ENCODE results near the gene BPIFB2.

The BPIFB2 gene

GRCh38 chr20:33025318-33025876 lies 17.9 kb downstream of the BPIFB2 start:
- Histone ChIP-seq H3K27me3 (replicated peaks) (no peaks in the 10 kb centered on the region), H3K4me3 (ENCODE audit: low read depth, low read length) (no peak overlapping the region), H3K27ac (no peak overlapping the region), H3K36me3 (replicated peaks) (no peaks in the 10 kb centered on the region)
- no peak for TF ChIP-seq CTCF (IDR thresholded peaks at IDR 0.05; ENCODE audit: low read depth, low read length, missing control alignments)
- in situ Hi-C loops (cut with HindIII; ENCODE audit: low pct_ligation_motif_present, low sequenced_read_pairs) = no loop called here
- DNase-seq = no peak

GRCh38 chr20:33026072-33026778 lies 18.7 kb downstream of the BPIFB2 start:
- TF ChIP-seq CTCF (IDR thresholded peaks at IDR 0.05; ENCODE audit: low read depth, low read length, missing control alignments) = no peak
- Histone ChIP-seq H3K27me3 (replicated peaks) (no peaks in the 10 kb centered on the region), H3K27ac (no peak overlapping the region), H3K36me3 (replicated peaks) (no peaks in the 10 kb centered on the region), H3K4me3 (ENCODE audit: low read depth, low read length) (no peak overlapping the region)
- in situ Hi-C loops (cut with HindIII; ENCODE audit: low pct_ligation_motif_present, low sequenced_read_pairs) = no loop called here
- DNase-seq = no peak

- no peak overlapping the region for H3K27ac ChIP-seq
- no peak for TF ChIP-seq CTCF (IDR thresholded peaks at IDR 0.05; ENCODE audit: low read depth, low read length, missing control alignments)
- no peaks in the 10 kb centered on the region for H3K36me3 ChIP-seq (replicated peaks)
- DNase-seq = no peak
- in situ Hi-C loops (cut with HindIII; ENCODE audit: low pct_ligation_motif_present, low sequenced_read_pairs) = no loop called here
- no peak overlapping the region for H3K4me3 ChIP-seq (ENCODE audit: low read depth, low read length)
- H3K27me3 ChIP-seq (replicated peaks) = no peaks in the 10 kb centered on the region
Measured at GRCh38 chr20:33026779-33027759, 19.6 kb downstream of the BPIFB2 start.

- H3K36me3 ChIP-seq (replicated peaks) = no peaks in the 10 kb centered on the region
- H3K27ac ChIP-seq = no peak overlapping the region
- DNase-seq = no peak
- no peaks in the 10 kb centered on the region for H3K27me3 ChIP-seq (replicated peaks)
- in situ Hi-C loops (cut with HindIII; ENCODE audit: low pct_ligation_motif_present, low sequenced_read_pairs) = no loop called here
- no peak overlapping the region for H3K4me3 ChIP-seq (ENCODE audit: low read depth, low read length)
- TF ChIP-seq CTCF (IDR thresholded peaks at IDR 0.05; ENCODE audit: low read depth, low read length, missing control alignments) = no peak
Measured at GRCh38 chr20:33027769-33028751, 20.6 kb downstream of the BPIFB2 start.

GRCh38 chr20:33028875-33029274 lies 21.4 kb downstream of the BPIFB2 start:
- TF ChIP-seq CTCF (IDR thresholded peaks at IDR 0.05; ENCODE audit: low read depth, low read length, missing control alignments) = no peak
- no peak for DNase-seq
- Histone ChIP-seq H3K36me3 (replicated peaks) (no peaks in the 10 kb centered on the region), H3K4me3 (ENCODE audit: low read depth, low read length) (no peak overlapping the region), H3K27me3 (replicated peaks) (no peaks in the 10 kb centered on the region), H3K27ac (no peak overlapping the region)
- in situ Hi-C loops (cut with HindIII; ENCODE audit: low pct_ligation_motif_present, low sequenced_read_pairs) = no loop called here
